ENCODE measurements around the gene GOLGA5. TPM values are rescaled to one million over a fixed set of nuclear protein-coding genes. Genes with fewer than 3 reads are reported as not detected.

Gene GOLGA5
- total RNA-seq, 1 experiment from 2014 or later = 25.4 TPM

DNA sequence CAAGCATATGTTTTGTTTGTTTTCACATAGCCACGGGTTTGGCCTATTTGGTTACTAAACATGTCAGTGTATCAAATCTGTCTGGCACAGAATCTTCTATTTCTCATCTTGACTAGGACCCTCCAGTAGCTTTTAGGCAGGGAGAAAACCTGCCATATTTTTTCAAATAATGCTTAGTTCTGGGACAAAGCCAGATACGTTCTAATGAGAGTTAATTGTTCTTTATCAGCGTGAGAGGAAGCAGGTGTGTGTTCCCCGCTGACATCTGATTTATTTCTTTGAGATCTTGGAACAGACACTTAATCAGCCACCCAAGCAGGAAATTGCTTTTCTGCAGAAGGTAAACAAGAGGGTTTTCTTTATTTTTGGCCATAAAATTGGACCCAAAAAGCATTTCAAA, 54.8 kb downstream of the GOLGA5 start:
- Mint-ChIP-seq H3K4me3 (no peak overlapping the region), H3K27ac (no peak overlapping the region), H3K36me3 (ENCODE audit: insufficient read depth in 1 of 3, low read depth in 3 of 3) (peaks cover 5 to 19% (median 7%) of the 10 kb centered on the region in 3 experiments; a peak in 5 of 7 replicates), H3K9me3 (peaks cover 18 to 22% of the 10 kb centered on the region in 2 experiments), H3K27me3 (ENCODE audit: low read depth) (peaks cover 6% of the 10 kb centered on the region), H3K4me1 (no peaks in the 10 kb centered on the region)
- Histone ChIP-seq H3K23ac (ENCODE audit: insufficient read length, low read depth, low read length) (no peak overlapping the region), H3K23me2 (ENCODE audit: insufficient read length, low read depth, low read length, poor library complexity, severe bottlenecking) (no peaks in the 10 kb centered on the region), H2BK15ac (ENCODE audit: low read depth, low read length) (no peak overlapping the region), H3K9me3 (ENCODE audit: control insufficient read depth, low read depth, low read length) (peaks cover 4% of the 10 kb centered on the region), H3K9ac (ENCODE audit: extremely low read depth, insufficient read length, low read length) (no peak overlapping the region), H2BK12ac (ENCODE audit: insufficient read length, low read depth, low read length) (no peak overlapping the region), H2AK5ac (ENCODE audit: insufficient read length, low read length) (no peak overlapping the region), H2AFZ (ENCODE audit: low read length) (no peak overlapping the region), H3K4me1 (ENCODE audit: insufficient read depth, low read length) (no peaks in the 10 kb centered on the region), H4K5ac (ENCODE audit: insufficient read length, low read depth, low read length) (no peak overlapping the region), H2BK5ac (ENCODE audit: insufficient read length, low read length) (no peak overlapping the region), H4K91ac (ENCODE audit: insufficient read length, low read depth, low read length) (no peak overlapping the region), H3K18ac (ENCODE audit: insufficient read length, low read depth, low read length) (no peak overlapping the region), H3K56ac (ENCODE audit: insufficient read length, low read depth, low read length) (no peak overlapping the region), H3K4ac (ENCODE audit: low read depth, low read length) (no peak overlapping the region), H3T11ph (ENCODE audit: low read length) (no peak overlapping the region), H4K20me1 (ENCODE audit: control insufficient read depth, insufficient read depth, insufficient read length) (no peaks in the 10 kb centered on the region), H3K79me2 (ENCODE audit: insufficient read depth, low read length) (no peaks in the 10 kb centered on the region), H3K14ac (ENCODE audit: insufficient read depth, low read length) (no peak overlapping the region), H2BK120ac (ENCODE audit: low read depth, low read length, poor library complexity, severe bottlenecking) (no peak overlapping the region), H4K8ac (replicated peaks; ENCODE audit: insufficient read length, low read depth, low read length) (no peak overlapping the region), H2BK20ac (ENCODE audit: low read depth, low read length, poor library complexity, severe bottlenecking) (no peak overlapping the region), H3K79me1 (ENCODE audit: insufficient read depth, low read depth, low read length, poor library complexity, severe bottlenecking) (no peaks in the 10 kb centered on the region), H3K4me2 (ENCODE audit: insufficient read depth, insufficient read length, low read length) (no peak overlapping the region), H3K27ac (ENCODE audit: insufficient read length, low read depth, low read length) (no peak overlapping the region), H3K27me3 (ENCODE audit: insufficient read depth, low read length) (no peaks in the 10 kb centered on the region)
- TF ChIP-seq, protein P1, sequence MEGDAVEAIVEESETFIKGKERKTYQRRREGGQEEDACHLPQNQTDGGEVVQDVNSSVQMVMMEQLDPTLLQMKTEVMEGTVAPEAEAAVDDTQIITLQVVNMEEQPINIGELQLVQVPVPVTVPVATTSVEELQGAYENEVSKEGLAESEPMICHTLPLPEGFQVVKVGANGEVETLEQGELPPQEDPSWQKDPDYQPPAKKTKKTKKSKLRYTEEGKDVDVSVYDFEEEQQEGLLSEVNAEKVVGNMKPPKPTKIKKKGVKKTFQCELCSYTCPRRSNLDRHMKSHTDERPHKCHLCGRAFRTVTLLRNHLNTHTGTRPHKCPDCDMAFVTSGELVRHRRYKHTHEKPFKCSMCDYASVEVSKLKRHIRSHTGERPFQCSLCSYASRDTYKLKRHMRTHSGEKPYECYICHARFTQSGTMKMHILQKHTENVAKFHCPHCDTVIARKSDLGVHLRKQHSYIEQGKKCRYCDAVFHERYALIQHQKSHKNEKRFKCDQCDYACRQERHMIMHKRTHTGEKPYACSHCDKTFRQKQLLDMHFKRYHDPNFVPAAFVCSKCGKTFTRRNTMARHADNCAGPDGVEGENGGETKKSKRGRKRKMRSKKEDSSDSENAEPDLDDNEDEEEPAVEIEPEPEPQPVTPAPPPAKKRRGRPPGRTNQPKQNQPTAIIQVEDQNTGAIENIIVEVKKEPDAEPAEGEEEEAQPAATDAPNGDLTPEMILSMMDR (conservative IDR thresholded peaks at IDR 0.05) = no peak
- WGBS (ENCODE audit: extremely low coverage, insufficient read length, low lambda C conversion rate) = no CpG with 5 or more reads among the region's 4 CpGs
- DNase-seq = no peak

All from H9 (cell line).